Esophagus muscularis mucosa (tissue), 3 donors: Measurements from ENCODE around the gene GRIK4.

Experiments
- POLR2A ChIP-seq: fragments of 450-650 bp; IDR thresholded peaks from one replicate; pipeline ENCODE4 v1.6.1; 2017; ENCODE audit warnings: antibody characterized with exemption, moderate library complexity, mild to moderate bottlenecking, low read depth
- TF ChIP-seq, protein P1 (sequence below), 3 experiments: fragments of 200-600 bp in 2 of 3; fragments of 450-650 bp in 1 of 3; sonication (generic) in 2 of 3; IDR thresholded peaks; one replicate each; pipeline ENCODE4 v1.5.1; 2017 to 2019; ENCODE audit warnings: antibody characterized with exemption in 3 of 3, mild to moderate bottlenecking in 2 of 3, moderate library complexity in 1 of 3

DNA sequence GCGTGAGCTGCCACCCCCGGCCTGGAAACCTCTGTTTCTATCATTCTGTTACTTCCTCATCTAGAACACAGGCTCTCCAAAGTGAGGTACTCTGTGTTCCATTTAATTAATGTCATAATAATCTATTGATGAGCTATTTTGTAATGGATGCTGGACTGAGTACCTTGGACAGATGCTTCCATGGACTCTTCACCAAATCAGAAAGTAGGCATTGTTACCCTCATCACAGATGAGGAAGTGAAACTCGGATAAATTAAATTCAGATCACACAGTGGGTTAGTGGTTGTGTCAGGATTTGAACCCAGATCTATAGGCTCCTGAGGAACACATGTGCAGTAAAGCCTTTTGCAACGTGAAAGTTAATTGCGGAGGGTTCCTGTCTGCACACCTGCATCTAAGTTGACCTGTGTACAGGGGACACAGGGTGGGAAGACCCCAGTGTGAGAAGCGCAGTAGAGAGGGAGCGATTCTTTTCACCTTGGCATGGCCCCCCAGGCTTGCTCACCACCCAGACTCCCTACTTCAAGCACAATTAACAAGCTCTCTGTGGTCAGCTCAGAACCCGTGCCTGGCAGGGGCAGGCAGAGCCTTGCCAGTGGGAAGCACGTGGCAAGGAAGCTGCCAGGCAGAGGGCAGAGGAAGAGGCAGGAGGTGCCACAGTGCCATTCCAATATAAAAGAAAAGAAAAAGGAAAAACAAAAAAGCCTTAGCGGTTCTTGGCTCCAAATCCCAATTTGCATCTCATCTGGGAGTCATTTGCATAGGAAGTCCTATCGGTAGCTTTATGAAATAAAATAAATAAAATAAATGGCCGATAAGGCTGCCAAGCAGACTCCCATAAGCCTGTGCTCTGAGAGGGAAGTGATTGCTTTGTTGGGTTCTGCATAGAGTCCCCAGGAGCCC lies 239.3 kb downstream of the GRIK4 start:
- TF ChIP-seq, protein P1, sequence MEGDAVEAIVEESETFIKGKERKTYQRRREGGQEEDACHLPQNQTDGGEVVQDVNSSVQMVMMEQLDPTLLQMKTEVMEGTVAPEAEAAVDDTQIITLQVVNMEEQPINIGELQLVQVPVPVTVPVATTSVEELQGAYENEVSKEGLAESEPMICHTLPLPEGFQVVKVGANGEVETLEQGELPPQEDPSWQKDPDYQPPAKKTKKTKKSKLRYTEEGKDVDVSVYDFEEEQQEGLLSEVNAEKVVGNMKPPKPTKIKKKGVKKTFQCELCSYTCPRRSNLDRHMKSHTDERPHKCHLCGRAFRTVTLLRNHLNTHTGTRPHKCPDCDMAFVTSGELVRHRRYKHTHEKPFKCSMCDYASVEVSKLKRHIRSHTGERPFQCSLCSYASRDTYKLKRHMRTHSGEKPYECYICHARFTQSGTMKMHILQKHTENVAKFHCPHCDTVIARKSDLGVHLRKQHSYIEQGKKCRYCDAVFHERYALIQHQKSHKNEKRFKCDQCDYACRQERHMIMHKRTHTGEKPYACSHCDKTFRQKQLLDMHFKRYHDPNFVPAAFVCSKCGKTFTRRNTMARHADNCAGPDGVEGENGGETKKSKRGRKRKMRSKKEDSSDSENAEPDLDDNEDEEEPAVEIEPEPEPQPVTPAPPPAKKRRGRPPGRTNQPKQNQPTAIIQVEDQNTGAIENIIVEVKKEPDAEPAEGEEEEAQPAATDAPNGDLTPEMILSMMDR (IDR thresholded peaks at IDR 0.05), result no peak
- no peak for TF ChIP-seq POLR2A
